Stomach (tissue), 9 donors: ENCODE results near the gene AUTS2. TPM values are rescaled to one million over a fixed set of nuclear protein-coding genes. Genes with fewer than 3 reads are reported as not detected.

ENCODE experiments used
- DNase-seq, 2 donors: peaks; one replicate each; pipeline versions ENCODE4 v3.0.0 to v3.0.0-alpha.2; 2013 to 2019
- H3K27ac ChIP-seq, 5 donors: fragments of 200-600 bp in 4 of 5; sonication (generic) in 4 of 5; one replicate each; pipeline ENCODE4 v1.5.1; 2013 to 2019; ENCODE audit warnings: mild to moderate bottlenecking in 1 of 5, moderate library complexity in 1 of 5
- H3K27me3 ChIP-seq, 3 donors: fragments of 200-600 bp; sonication (generic); one replicate each; pipeline ENCODE4 v1.5.1; 2017 to 2019; ENCODE audit warnings: mixed run types in 1 of 3
- H3K36me3 ChIP-seq, 4 donors: fragments of 200-600 bp; sonication (generic); 1 replicate in 3 of 4; 2 replicates in 1 of 4; pipeline ENCODE4 v1.5.1; 2016 to 2019
- H3K4me1 ChIP-seq, 4 donors: fragments of 200-600 bp; sonication (generic); one replicate each; pipeline ENCODE4 v1.5.1; 2016 to 2019
- H3K4me3 ChIP-seq, 4 donors: fragments of 200-600 bp; sonication (generic) in 3 of 4; one replicate each; pipeline ENCODE4 v1.5.1; 2016 to 2019; ENCODE audit warnings: mild to moderate bottlenecking in 1 of 4
- H3K9me3 ChIP-seq, 4 donors: fragments of 200-600 bp; sonication (generic); one replicate each; pipeline ENCODE4 v1.5.1; 2016 to 2019
- CTCF ChIP-seq, 7 experiments: fragments of 450-650 bp in 4 of 7; fragments of 200-600 bp in 3 of 7; sonication (generic) in 3 of 7; IDR thresholded peaks; one replicate each; pipeline ENCODE4 v1.5.1; 2016 to 2019; ENCODE audit warnings: antibody characterized with exemption in 7 of 7, control low read depth in 2 of 7, mild to moderate bottlenecking in 1 of 7
- EP300 ChIP-seq: sonication (generic); formaldehyde crosslinking; IDR thresholded peaks from one replicate; pipeline ENCODE4 v1.6.1; 2017; ENCODE audit warnings: antibody characterized with exemption
- POLR2A ChIP-seq, 4 donors: fragments of 450-650 bp; IDR thresholded peaks; one replicate each; pipeline ENCODE4 v1.6.1; 2016; ENCODE audit warnings: antibody characterized with exemption in 4 of 4, control low read depth in 2 of 4, mild to moderate bottlenecking in 1 of 4, moderate library complexity in 1 of 4
- POLR2AphosphoS5 ChIP-seq, 3 donors: sonication (generic); formaldehyde crosslinking; IDR thresholded peaks; one replicate each; pipeline ENCODE4 v1.6.1; 2016; ENCODE audit warnings: antibody characterized with exemption in 3 of 3
- WGBS, 5 donors: extraction: QIAGEN DNeasy Blood & Tissue Kit in 3 of 5; methylation state at CpG; one replicate each; pipeline versions ENCODE4 v1.1.5 to v1.1.7; 2013 to 2018; 5-methylcytosine and 5-hydroxymethylcytosine counted together
- intact Hi-C: fragments of 100-400 bp; cut with DNase I; formaldehyde crosslinking; loops from one replicate; pipeline ENCODE4 v1.15.1; 2023; ENCODE audit warnings: low total_unique reads
- polyA plus RNA-seq, 3 donors: library from polyadenylated mRNA; stranded (reverse); fragments of 200-250 nt; gene quantifications; one replicate each; pipeline ENCODE4 v1.2.3, GENCODE V29; 2013
- total RNA-seq, 5 donors: library from RNA; depleted of rRNA; stranded (reverse); fragments of >200 nt; gene quantifications; one replicate each; pipeline versions ENCODE4 v1.1.0 to v1.2.3, GENCODE V29; 2014 to 2016
- donor health status: healthy with polysubstance abuse.
- donor health status: Bipolar disorder and iron deficiency.
- donor health status: healthy.

AUTS2 gene
- total and polyA plus RNA-seq, 8 donors, result 3.8 to 90.3 (median 38.1) TPM

GRCh38 chr7:69893906-69894305, 295.6 kb downstream of the AUTS2 start:
- H3K36me3 ChIP-seq, result no peaks in the 10 kb centered on the region
- TF ChIP-seq POLR2A (IDR thresholded peaks at IDR 0.05) (no peak), POLR2AphosphoS5 (IDR thresholded peaks at IDR 0.05) (no peak), CTCF (IDR thresholded peaks at IDR 0.05) (no peak), EP300 (no peak)
- intact Hi-C loops, result no loop called here
- peak in 1 of 2 donors; percentile 39 for DNase-seq
- WGBS, 5 donors, result 62 to 69% (median 65%) methylated on average over 3 of the region's 3 CpGs
- H3K27me3 ChIP-seq, result no peaks in the 10 kb centered on the region
- H3K4me3 ChIP-seq, result no peak overlapping the region
- no peak overlapping the region for H3K27ac ChIP-seq
- H3K4me1 ChIP-seq, result peaks cover 0 to 3% (median 0%) of the 10 kb centered on the region in 4 donors
- H3K9me3 ChIP-seq, result no peaks in the 10 kb centered on the region

GRCh38 chr7:69895446-69895845, 297.2 kb downstream of the AUTS2 start:
- intact Hi-C loops, result no loop called here
- Histone ChIP-seq H3K9me3 (no peaks in the 10 kb centered on the region), H3K27ac (no peak overlapping the region), H3K4me1 (no peaks in the 10 kb centered on the region), H3K36me3 (no peaks in the 10 kb centered on the region), H3K27me3 (no peaks in the 10 kb centered on the region), H3K4me3 (no peak overlapping the region)
- 68 to 80% (median 76%) methylated on average over 2 of the region's 2 CpGs for WGBS, 5 donors
- TF ChIP-seq POLR2AphosphoS5 (IDR thresholded peaks at IDR 0.05) (no peak), CTCF (IDR thresholded peaks at IDR 0.05) (no peak), POLR2A (IDR thresholded peaks at IDR 0.05) (no peak), EP300 (no peak)
- no peak for DNase-seq

GRCh38 chr7:69896121-69896520, 297.8 kb downstream of the AUTS2 start:
- Histone ChIP-seq H3K4me3 (no peak overlapping the region), H3K4me1 (no peaks in the 10 kb centered on the region), H3K27me3 (no peaks in the 10 kb centered on the region), H3K9me3 (no peaks in the 10 kb centered on the region), H3K27ac (no peak overlapping the region), H3K36me3 (no peaks in the 10 kb centered on the region)
- WGBS, 5 donors, result 74 to 82% (median 75%) methylated on average over 5 of the region's 5 CpGs
- TF ChIP-seq EP300 (no peak), POLR2A (IDR thresholded peaks at IDR 0.05) (no peak), POLR2AphosphoS5 (IDR thresholded peaks at IDR 0.05) (no peak), CTCF (IDR thresholded peaks at IDR 0.05) (no peak)
- DNase-seq, result no peak
- intact Hi-C loops, result no loop called here

GRCh38 chr7:69898189-69898588, 299.9 kb downstream of the AUTS2 start:
- intact Hi-C loops, result no loop called here
- Histone ChIP-seq H3K4me1 (peaks cover 0 to under 1% (median 0%) of the 10 kb centered on the region in 4 donors), H3K27me3 (no peaks in the 10 kb centered on the region), H3K4me3 (no peak overlapping the region), H3K36me3 (no peaks in the 10 kb centered on the region), H3K27ac (no peak overlapping the region), H3K9me3 (no peaks in the 10 kb centered on the region)
- 17 to 44% (median 40%) methylated on average over 2 of the region's 2 CpGs for WGBS, 5 donors
- no peak for DNase-seq
- TF ChIP-seq POLR2AphosphoS5 (IDR thresholded peaks at IDR 0.05) (no peak), EP300 (no peak), CTCF (IDR thresholded peaks at IDR 0.05) (no peak), POLR2A (IDR thresholded peaks at IDR 0.05) (no peak)
